CD14-positive monocyte (primary cell): ENCODE data around the gene C11orf42. TPM values are rescaled to one million over a fixed set of nuclear protein-coding genes. Genes with fewer than 3 reads are reported as not detected.
A peak's percentile ranks its signal among the peaks of the same experiment; 100 is the strongest.

Experiments
- DNase-seq, 3 donors: peaks; one replicate each; pipeline ENCODE4 v3.0.0-alpha.2; 2011 to 2022
- H2AFZ ChIP-seq: 2 replicates; pipeline ENCODE4 v1.6.0; 2012; ENCODE audit warnings: mild to moderate bottlenecking, low read depth, low read length, inconsistent platforms; ENCODE audit not compliant: insufficient read depth, poor library complexity, severe bottlenecking
- H3K27ac ChIP-seq, 2 donors: 1 replicate in 1 of 2; 2 replicates in 1 of 2; pipeline ENCODE4 v1.5.1; 2012 to 2013; ENCODE audit warnings: low read length in 2 of 2, control low read depth in 1 of 2, inconsistent platforms in 1 of 2, low read depth in 1 of 2, mild to moderate bottlenecking in 1 of 2
- H3K27me3 ChIP-seq, 2 donors: one replicate each; pipeline versions ENCODE4 v1.6.0 to v1.6.1; 2011 to 2013; ENCODE audit warnings: low read length in 2 of 2; ENCODE audit not compliant: control insufficient read depth in 2 of 2, insufficient read depth in 2 of 2
- H3K36me3 ChIP-seq, 2 donors: replicated peaks in 1 of 2; 1 replicate in 1 of 2; 2 replicates in 1 of 2; pipeline versions ENCODE4 v1.5.1 to v1.6.1; 2012 to 2013; ENCODE audit warnings: low read length in 2 of 2, control low read depth in 1 of 2, inconsistent platforms in 1 of 2, mild to moderate bottlenecking in 1 of 2; ENCODE audit not compliant: insufficient read depth in 2 of 2, control insufficient read depth in 1 of 2
- H3K4me1 ChIP-seq, 2 donors: 1 replicate in 1 of 2; 2 replicates in 1 of 2; pipeline versions ENCODE4 v1.5.1 to v1.6.1; 2012 to 2013; ENCODE audit warnings: low read length in 2 of 2, control low read depth in 1 of 2, inconsistent platforms in 1 of 2, mild to moderate bottlenecking in 1 of 2, moderate library complexity in 1 of 2; ENCODE audit not compliant: insufficient read depth in 2 of 2, control insufficient read depth in 1 of 2
- H3K4me2 ChIP-seq: replicated peaks from 2 replicates; pipeline ENCODE3; 2012; ENCODE audit warnings: low read length, moderate library complexity, mild to moderate bottlenecking; ENCODE audit not compliant: poor library complexity, severe bottlenecking; ENCODE audit errors: extremely low read depth
- H3K4me3 ChIP-seq, 3 experiments: fragments of 200-600 bp in 1 of 3; sonication (generic) in 1 of 3; replicated peaks in 1 of 3; 1 replicate in 2 of 3; 2 replicates in 1 of 3; pipeline ENCODE4 v1.5.1; 2011 to 2013; ENCODE audit warnings: low read length in 3 of 3, mild to moderate bottlenecking in 3 of 3, control low read depth in 2 of 3, low read depth in 2 of 3, inconsistent platforms in 1 of 3, moderate library complexity in 1 of 3
- H3K79me2 ChIP-seq: 2 replicates; pipeline ENCODE4 v1.6.0; 2012; ENCODE audit warnings: mild to moderate bottlenecking, control low read depth, inconsistent platforms, low read length, moderate library complexity; ENCODE audit not compliant: insufficient read depth
- H3K9ac ChIP-seq: 2 replicates; pipeline ENCODE4 v1.6.0; 2017; ENCODE audit warnings: low read length, mild to moderate bottlenecking; ENCODE audit not compliant: insufficient read depth, poor library complexity, severe bottlenecking
- H3K9me3 ChIP-seq, 2 donors: replicated peaks in 1 of 2; 1 replicate in 1 of 2; 2 replicates in 1 of 2; pipeline versions ENCODE4 v1.5.1 to v1.6.1; 2012 to 2013; ENCODE audit warnings: low read length in 2 of 2, control low read depth in 1 of 2; ENCODE audit not compliant: control insufficient read depth in 1 of 2, insufficient read depth in 1 of 2
- H4K20me1 ChIP-seq: 2 replicates; pipeline ENCODE4 v1.6.0; 2012; ENCODE audit warnings: mild to moderate bottlenecking, low read length, control low read depth, moderate library complexity; ENCODE audit not compliant: insufficient read depth
- H3K27ac Mint-ChIP-seq, 7 donors: one replicate each; pipeline ENCODE4 v1.8.0; 2020; ENCODE audit warnings: mild to moderate bottlenecking in 7 of 7, mixed read lengths in 7 of 7, moderate library complexity in 6 of 7, inconsistent platforms in 2 of 7
- H3K27me3 Mint-ChIP-seq, 3 donors: one replicate each; pipeline ENCODE4 v1.8.0; 2021 to 2022; ENCODE audit warnings: low read depth in 3 of 3, mild to moderate bottlenecking in 3 of 3, mixed read lengths in 3 of 3, moderate library complexity in 3 of 3, inconsistent platforms in 1 of 3
- H3K36me3 Mint-ChIP-seq, 2 donors: one replicate each; pipeline ENCODE4 v1.8.0; 2020; ENCODE audit warnings: mixed read lengths in 2 of 2, inconsistent platforms in 1 of 2, mild to moderate bottlenecking in 1 of 2
- H3K4me1 Mint-ChIP-seq: one replicate; pipeline ENCODE4 v1.8.0; 2020; ENCODE audit warnings: mild to moderate bottlenecking, mixed read lengths
- H3K4me3 Mint-ChIP-seq, 2 donors: one replicate each; pipeline ENCODE4 v1.8.0; 2020; ENCODE audit warnings: mild to moderate bottlenecking in 2 of 2, mixed read lengths in 2 of 2, moderate library complexity in 1 of 2
- H3K9me3 Mint-ChIP-seq, 7 donors: one replicate each; pipeline ENCODE4 v1.8.0; 2020 to 2022; ENCODE audit warnings: mixed read lengths in 7 of 7, mild to moderate bottlenecking in 6 of 7, moderate library complexity in 6 of 7, inconsistent platforms in 2 of 7
- WGBS: methylation state at CpG from one replicate; pipeline ENCODE4 v1.1.5; 2013; ENCODE audit warnings: missing lambda C conversion rate; ENCODE audit not compliant: insufficient coverage; 5-methylcytosine and 5-hydroxymethylcytosine counted together
- intact Hi-C, 2 donors: fragments of 100-400 bp; cut with micrococcal nuclease; formaldehyde crosslinking; loops; one replicate each; pipeline versions ENCODE4 v1.15.0 to v1.15.1; 2023
- polyA plus RNA-seq, 3 donors: library from polyadenylated mRNA; depleted of rRNA in 1 of 3; unstranded in 2 of 3; stranded (reverse) in 1 of 3; fragments of 300-500 nt in 2 of 3; fragments of >200 nt in 1 of 3; fragmentation: Illumina TruSeq in 2 of 3; gene quantifications; 1 replicate in 2 of 3; 2 replicates in 1 of 3; pipeline ENCODE4 v1.2.3, GENCODE V29; 2012 to 2021
- TF ChIP-seq, protein P1 (sequence below): fragments of 200-600 bp; IDR thresholded peaks from one replicate; pipeline ENCODE4 v1.8.0; 2022; ENCODE audit warnings: antibody characterized with exemption, mild to moderate bottlenecking

C11orf42 gene
- polyA plus RNA-seq, 3 donors = not detected

DNA sequence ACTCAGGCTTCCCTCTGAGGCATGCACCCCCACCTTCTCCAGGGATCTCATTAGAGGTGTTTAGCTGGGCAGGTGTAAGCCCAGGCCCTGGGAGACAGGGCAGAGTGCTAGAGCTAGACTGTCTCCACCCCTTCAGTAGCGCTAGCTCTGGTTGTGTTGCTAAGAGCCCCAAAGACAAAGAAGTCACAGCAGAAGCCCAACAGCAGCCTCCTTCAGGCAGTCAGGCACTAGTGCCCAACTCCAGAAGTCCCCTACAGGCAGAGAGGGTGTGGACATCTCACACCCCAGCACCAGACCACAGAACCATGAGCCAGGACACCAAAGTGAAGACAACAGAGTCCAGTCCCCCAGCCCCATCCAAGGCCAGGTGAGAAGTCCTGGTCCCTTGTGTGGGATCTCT is 33.5 kb downstream of the C11orf42 start, which contains the start of gene CNGA4:
Gene CNGA4 (plus strand): TSS at position 188 of the 400 bp plus-strand sequence. CDS start 118 bp downstream, at position 306.
- H3K4me3 ChIP-seq = no peak within 1 kb of the TSS
- Mint-ChIP-seq H3K9me3 (no peaks in the 10 kb centered on the region), H3K27ac (peak within 1 kb of the TSS in 6 of 7 donors; percentile 4 to 79 (median 44)), H3K36me3 (no peaks in the 10 kb centered on the region), H3K27me3 (peaks cover 0 to 3% (median 0%) of the 10 kb centered on the region in 3 donors), H3K4me3 (no peak within 1 kb of the TSS), H3K4me1 (peaks cover 28% of the 10 kb centered on the region)
- no peak within 1 kb of the TSS for H3K9ac ChIP-seq
- intact Hi-C loops = loop anchor here (5.0 to 10.0 kb wide), 3 partner anchors 243 to 446 kb away; partner anchors contain the start of genes ARFIP2 (in 1 of the 2), MRPL17 (in 1 of the 2), TAF10 (in 1 of the 2) and TIMM10B (in 1 of the 2)
- DNase-seq = no peak
- H3K27me3 ChIP-seq = no peaks in the 10 kb centered on the region
- no peaks in the 10 kb centered on the region for H3K9me3 ChIP-seq
- H3K27ac ChIP-seq = peak within 1 kb of the TSS in 1 of 2 donors; percentile 9
- TF ChIP-seq, protein P1, sequence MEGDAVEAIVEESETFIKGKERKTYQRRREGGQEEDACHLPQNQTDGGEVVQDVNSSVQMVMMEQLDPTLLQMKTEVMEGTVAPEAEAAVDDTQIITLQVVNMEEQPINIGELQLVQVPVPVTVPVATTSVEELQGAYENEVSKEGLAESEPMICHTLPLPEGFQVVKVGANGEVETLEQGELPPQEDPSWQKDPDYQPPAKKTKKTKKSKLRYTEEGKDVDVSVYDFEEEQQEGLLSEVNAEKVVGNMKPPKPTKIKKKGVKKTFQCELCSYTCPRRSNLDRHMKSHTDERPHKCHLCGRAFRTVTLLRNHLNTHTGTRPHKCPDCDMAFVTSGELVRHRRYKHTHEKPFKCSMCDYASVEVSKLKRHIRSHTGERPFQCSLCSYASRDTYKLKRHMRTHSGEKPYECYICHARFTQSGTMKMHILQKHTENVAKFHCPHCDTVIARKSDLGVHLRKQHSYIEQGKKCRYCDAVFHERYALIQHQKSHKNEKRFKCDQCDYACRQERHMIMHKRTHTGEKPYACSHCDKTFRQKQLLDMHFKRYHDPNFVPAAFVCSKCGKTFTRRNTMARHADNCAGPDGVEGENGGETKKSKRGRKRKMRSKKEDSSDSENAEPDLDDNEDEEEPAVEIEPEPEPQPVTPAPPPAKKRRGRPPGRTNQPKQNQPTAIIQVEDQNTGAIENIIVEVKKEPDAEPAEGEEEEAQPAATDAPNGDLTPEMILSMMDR = no peak
- no peaks in the 10 kb centered on the region for H3K36me3 ChIP-seq
- H3K79me2 ChIP-seq = peaks cover 6% of the 10 kb centered on the region
- H2AFZ ChIP-seq = peak within 1 kb of the TSS; percentile 4
- no peaks in the 10 kb centered on the region for H4K20me1 ChIP-seq
- H3K4me2 ChIP-seq = no peak within 1 kb of the TSS
- WGBS = 100% methylated on average over 1 of the region's 1 CpG
- peaks cover 29 to 48% of the 10 kb centered on the region in 2 donors for H3K4me1 ChIP-seq

DNA sequence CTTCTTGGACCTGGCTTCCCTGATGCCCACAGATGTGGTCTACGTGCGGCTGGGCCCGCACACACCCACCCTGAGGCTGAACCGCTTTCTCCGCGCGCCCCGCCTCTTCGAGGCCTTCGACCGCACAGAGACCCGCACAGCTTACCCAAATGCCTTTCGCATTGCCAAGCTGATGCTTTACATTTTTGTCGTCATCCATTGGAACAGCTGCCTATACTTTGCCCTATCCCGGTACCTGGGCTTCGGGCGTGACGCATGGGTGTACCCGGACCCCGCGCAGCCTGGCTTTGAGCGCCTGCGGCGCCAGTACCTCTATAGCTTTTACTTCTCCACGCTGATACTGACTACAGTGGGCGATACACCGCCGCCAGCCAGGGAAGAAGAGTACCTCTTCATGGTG is 34.8 kb downstream of the C11orf42 start:
- WGBS = 99% methylated on average over 28 of the region's 28 CpGs
- Mint-ChIP-seq H3K4me3 (no peak overlapping the region), H3K27me3 (peaks cover 0 to 3% (median under 1%) of the 10 kb centered on the region in 3 donors), H3K9me3 (no peaks in the 10 kb centered on the region), H3K36me3 (no peaks in the 10 kb centered on the region), H3K27ac (peak overlapping the region; percentile 79 to 93 (median 89)), H3K4me1 (peaks cover 23% of the 10 kb centered on the region)
- TF ChIP-seq, protein P1 = no peak
- Histone ChIP-seq H3K4me3 (peak overlapping the region in 1 of 3 experiments; percentile 41), H4K20me1 (no peaks in the 10 kb centered on the region), H3K79me2 (no peaks in the 10 kb centered on the region), H3K9ac (no peak overlapping the region), H3K4me1 (peaks cover 27 to 45% of the 10 kb centered on the region in 2 donors), H3K4me2 (peak overlapping the region; percentile 35), H3K36me3 (no peaks in the 10 kb centered on the region), H3K9me3 (no peaks in the 10 kb centered on the region), H3K27ac (peak overlapping the region; percentile 47 to 58), H2AFZ (peak overlapping the region; percentile 14), H3K27me3 (no peaks in the 10 kb centered on the region)
- intact Hi-C loops = no loop called here
- no peak for DNase-seq
